ENCODE measurements around the gene GLB1L2. TPM values are rescaled to one million over a fixed set of nuclear protein-coding genes. Genes with fewer than 3 reads are reported as not detected.
A peak's percentile ranks its signal among the peaks of the same experiment; 100 is the strongest.

GLB1L2 gene
- total and polyA plus RNA-seq, 2 experiments from 2014 or later = 3.3 to 12.3 TPM

GRCh38 chr11:134358856-134359490, 27.2 kb downstream of the GLB1L2 start:
- Histone ChIP-seq H2AFZ (no peak overlapping the region), H3K36me3 (ENCODE audit: insufficient read depth) (no peaks in the 10 kb centered on the region), H3F3A (replicated peaks; ENCODE audit: low read depth) (no peaks in the 10 kb centered on the region; the same call in 1 of the 2 replicates), H3K27me3 (ENCODE audit: insufficient read depth) (0 out of 2 replicates have a peak, but pooled peaks cover 3% of the 10 kb centered on the region), H3K9me2 (ENCODE audit: insufficient read depth) (no peaks in the 10 kb centered on the region), H3K27ac (ENCODE audit: low read depth) (no peak overlapping the region), H4K20me1 (replicated peaks; ENCODE audit: insufficient read depth) (no peaks in the 10 kb centered on the region), H3K4me3 (no peak overlapping the region), H3K4me1 (ENCODE audit: insufficient read depth) (no peaks in the 10 kb centered on the region), H3K4me2 (no peak overlapping the region), H3K79me2 (replicated peaks; ENCODE audit: insufficient read depth) (no peaks in the 10 kb centered on the region)
- no peak for TF ChIP-seq EZH2phosphoT487 (IDR thresholded peaks at IDR 0.05; ENCODE audit: unreplicated experiment)
- TF ChIP-seq STAT1 (IDR thresholded peaks at IDR 0.05; ENCODE audit: unreplicated experiment) = no peak
- TF ChIP-seq EZH2 (IDR thresholded peaks at IDR 0.05; ENCODE audit: low read depth, unreplicated experiment) = no peak
- no peak for TF ChIP-seq ZNF331 (CRISPR knock-in tag; IDR thresholded peaks at IDR 0.05; ENCODE audit: low read depth)
- peaks cover 4% of the 10 kb centered on the region; the same call in 1 of the 3 replicates for H3K9me3 Mint-ChIP-seq
- peaks cover 3% of the 10 kb centered on the region; the same call in 2 of the 3 replicates for H3K36me3 Mint-ChIP-seq (ENCODE audit: low read depth)
- H3K4me3 Mint-ChIP-seq = no peak overlapping the region
- H3K27me3 Mint-ChIP-seq (ENCODE audit: insufficient read depth, low read depth, poor library complexity) = peaks cover 15% of the 10 kb centered on the region
- no peak overlapping the region for H3K27ac Mint-ChIP-seq
- DNase-seq (ENCODE audit: low spot score) (no peak), ATAC-seq (no peak)
- H3K4me1 Mint-ChIP-seq = peaks cover 9% of the 10 kb centered on the region

GRCh38 chr11:134359646-134360045, 27.9 kb downstream of the GLB1L2 start:
- Histone ChIP-seq H3K79me2 (replicated peaks; ENCODE audit: insufficient read depth) (no peaks in the 10 kb centered on the region), H3K9me2 (ENCODE audit: insufficient read depth) (no peaks in the 10 kb centered on the region), H2AFZ (peak overlapping the region; percentile 100), H4K20me1 (replicated peaks; ENCODE audit: insufficient read depth) (no peaks in the 10 kb centered on the region), H3K36me3 (ENCODE audit: insufficient read depth) (no peaks in the 10 kb centered on the region), H3K4me3 (no peak overlapping the region), H3K4me1 (ENCODE audit: insufficient read depth) (no peaks in the 10 kb centered on the region), H3K4me2 (no peak overlapping the region), H3K27me3 (ENCODE audit: insufficient read depth) (0 out of 2 replicates have a peak, but pooled peaks cover 3% of the 10 kb centered on the region), H3K27ac (ENCODE audit: low read depth) (no peak overlapping the region), H3F3A (replicated peaks; ENCODE audit: low read depth) (no peaks in the 10 kb centered on the region; the same call in 1 of the 2 replicates)
- Mint-ChIP-seq H3K27ac (no peak overlapping the region), H3K9me3 (peaks cover 4% of the 10 kb centered on the region; the same call in 1 of the 3 replicates), H3K4me3 (no peak overlapping the region; the same call in 2 of the 3 replicates), H3K27me3 (ENCODE audit: insufficient read depth, low read depth, poor library complexity) (peaks cover 15% of the 10 kb centered on the region), H3K4me1 (peaks cover 9% of the 10 kb centered on the region), H3K36me3 (ENCODE audit: low read depth) (peaks cover 3% of the 10 kb centered on the region; the same call in 2 of the 3 replicates)
- DNase-seq (ENCODE audit: low spot score) = no peak
- ATAC-seq = no peak
- no peak for TF ChIP-seq JUNB (IDR thresholded peaks at IDR 0.05; ENCODE audit: unreplicated experiment)
- TF ChIP-seq CREB1 (CRISPR knock-in tag; IDR thresholded peaks at IDR 0.05; ENCODE audit: low read depth) = no peak
- no peak for TF ChIP-seq CTCF (conservative IDR thresholded peaks at IDR 0.05; ENCODE audit: low read depth in 2 of 2)
- no peak for TF ChIP-seq ZNF462 (CRISPR knock-in tag; IDR thresholded peaks at IDR 0.05)
- no peak for TF ChIP-seq EZH2 (IDR thresholded peaks at IDR 0.05; ENCODE audit: low read depth, unreplicated experiment)
- TF ChIP-seq NANOG (IDR thresholded peaks at IDR 0.05; ENCODE audit: borderline replicate concordance) = no peak
- TF ChIP-seq POLR2AphosphoS5 (IDR thresholded peaks at IDR 0.05; ENCODE audit: low read depth) = no peak

Data from GM23338 (cell line).